Liver (tissue), 3 donors: ENCODE results near the gene NLGN4X.

Experiments
- FOXA1 ChIP-seq: IDR thresholded peaks from 2 replicates; pipeline ENCODE4 v1.6.1; 2016; ENCODE audit warnings: antibody characterized with exemption
- NR2F2 ChIP-seq: IDR thresholded peaks from 2 replicates; pipeline ENCODE4 v1.6.1; 2016; ENCODE audit warnings: antibody characterized with exemption
- RAD21 ChIP-seq, 2 donors: IDR thresholded peaks; 2 replicates each; pipeline ENCODE4 v1.6.1; 2016; ENCODE audit warnings: antibody characterized with exemption in 2 of 2, mild to moderate bottlenecking in 2 of 2
- TAF1 ChIP-seq: conservative IDR thresholded peaks from 2 replicates; pipeline ENCODE4 v1.6.1; 2016; ENCODE audit warnings: antibody characterized with exemption, mild to moderate bottlenecking
- YY1 ChIP-seq: IDR thresholded peaks from 2 replicates; pipeline ENCODE4 v1.6.1; 2016; ENCODE audit warnings: antibody characterized with exemption, mild to moderate bottlenecking
- TF ChIP-seq, protein P1 (sequence below): IDR thresholded peaks from 2 replicates; pipeline ENCODE4 v1.6.1; 2016; ENCODE audit warnings: antibody characterized with exemption
- TF ChIP-seq, protein P2 (sequence below): IDR thresholded peaks from 2 replicates; pipeline ENCODE4 v1.6.1; 2016; ENCODE audit warnings: antibody characterized with exemption
- TF ChIP-seq, protein P3 (sequence below): fragments of 150-350 bp; IDR thresholded peaks from 2 replicates; pipeline ENCODE4 v1.5.1; 2017; ENCODE audit warnings: improper control_type of control experiment, low read depth, low read length; ENCODE audit not compliant: missing input control
- donor health status: healthy.
- donor health status: healthy.

DNA sequence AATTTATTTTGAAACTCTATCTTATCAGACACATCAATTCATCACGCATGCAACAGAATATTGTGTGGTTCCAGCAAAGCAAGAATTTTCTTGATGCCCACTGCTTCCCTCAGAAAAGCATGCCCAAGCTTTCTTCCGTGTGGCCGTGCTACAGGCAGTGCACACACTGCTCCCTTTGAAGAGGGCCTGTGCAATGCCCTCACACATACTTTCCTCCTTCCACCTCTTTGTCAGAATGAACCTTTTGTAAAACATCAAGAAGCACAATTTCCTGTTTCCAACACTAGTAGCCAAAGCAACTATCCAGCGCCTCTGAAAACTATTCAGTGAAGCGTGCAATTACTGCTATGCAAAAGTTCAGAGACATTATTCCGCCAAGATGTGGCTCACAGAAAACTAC lies 201.7 kb downstream of the NLGN4X start:
- TF ChIP-seq, protein P1, sequence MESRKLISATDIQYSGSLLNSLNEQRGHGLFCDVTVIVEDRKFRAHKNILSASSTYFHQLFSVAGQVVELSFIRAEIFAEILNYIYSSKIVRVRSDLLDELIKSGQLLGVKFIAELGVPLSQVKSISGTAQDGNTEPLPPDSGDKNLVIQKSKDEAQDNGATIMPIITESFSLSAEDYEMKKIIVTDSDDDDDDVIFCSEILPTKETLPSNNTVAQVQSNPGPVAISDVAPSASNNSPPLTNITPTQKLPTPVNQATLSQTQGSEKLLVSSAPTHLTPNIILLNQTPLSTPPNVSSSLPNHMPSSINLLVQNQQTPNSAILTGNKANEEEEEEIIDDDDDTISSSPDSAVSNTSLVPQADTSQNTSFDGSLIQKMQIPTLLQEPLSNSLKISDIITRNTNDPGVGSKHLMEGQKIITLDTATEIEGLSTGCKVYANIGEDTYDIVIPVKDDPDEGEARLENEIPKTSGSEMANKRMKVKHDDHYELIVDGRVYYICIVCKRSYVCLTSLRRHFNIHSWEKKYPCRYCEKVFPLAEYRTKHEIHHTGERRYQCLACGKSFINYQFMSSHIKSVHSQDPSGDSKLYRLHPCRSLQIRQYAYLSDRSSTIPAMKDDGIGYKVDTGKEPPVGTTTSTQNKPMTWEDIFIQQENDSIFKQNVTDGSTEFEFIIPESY: no peak
- TF ChIP-seq, protein P2, sequence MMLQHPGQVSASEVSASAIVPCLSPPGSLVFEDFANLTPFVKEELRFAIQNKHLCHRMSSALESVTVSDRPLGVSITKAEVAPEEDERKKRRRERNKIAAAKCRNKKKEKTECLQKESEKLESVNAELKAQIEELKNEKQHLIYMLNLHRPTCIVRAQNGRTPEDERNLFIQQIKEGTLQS: no peak
- TF ChIP-seq YY1: no peak
- no peak for TF ChIP-seq FOXA1
- TF ChIP-seq, protein P3, sequence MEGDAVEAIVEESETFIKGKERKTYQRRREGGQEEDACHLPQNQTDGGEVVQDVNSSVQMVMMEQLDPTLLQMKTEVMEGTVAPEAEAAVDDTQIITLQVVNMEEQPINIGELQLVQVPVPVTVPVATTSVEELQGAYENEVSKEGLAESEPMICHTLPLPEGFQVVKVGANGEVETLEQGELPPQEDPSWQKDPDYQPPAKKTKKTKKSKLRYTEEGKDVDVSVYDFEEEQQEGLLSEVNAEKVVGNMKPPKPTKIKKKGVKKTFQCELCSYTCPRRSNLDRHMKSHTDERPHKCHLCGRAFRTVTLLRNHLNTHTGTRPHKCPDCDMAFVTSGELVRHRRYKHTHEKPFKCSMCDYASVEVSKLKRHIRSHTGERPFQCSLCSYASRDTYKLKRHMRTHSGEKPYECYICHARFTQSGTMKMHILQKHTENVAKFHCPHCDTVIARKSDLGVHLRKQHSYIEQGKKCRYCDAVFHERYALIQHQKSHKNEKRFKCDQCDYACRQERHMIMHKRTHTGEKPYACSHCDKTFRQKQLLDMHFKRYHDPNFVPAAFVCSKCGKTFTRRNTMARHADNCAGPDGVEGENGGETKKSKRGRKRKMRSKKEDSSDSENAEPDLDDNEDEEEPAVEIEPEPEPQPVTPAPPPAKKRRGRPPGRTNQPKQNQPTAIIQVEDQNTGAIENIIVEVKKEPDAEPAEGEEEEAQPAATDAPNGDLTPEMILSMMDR: no peak
- no peak for TF ChIP-seq TAF1
- no peak for TF ChIP-seq RAD21 (IDR thresholded peaks at IDR 0.05)
- no peak for TF ChIP-seq NR2F2
